HG02884 (cell line): ENCODE measurements around the gene HDGFL2.

Experiments used
- ATAC-seq: cut with Tn5 transposase; IDR thresholded peaks from one replicate; pipeline ENCODE4 v1.9.1; 2021; ENCODE audit warnings: mild to moderate bottlenecking, moderate library complexity; ENCODE audit not compliant: unreplicated experiment

HDGFL2 gene

GRCh38 chr19:4464815-4465581 is 7.1 kb upstream of the HDGFL2 start:
- ATAC-seq: no peak

- ATAC-seq: no peak
Observed at GRCh38 chr19:4467835-4468234, 4.3 kb upstream of the HDGFL2 start.

- peak; percentile 71 for ATAC-seq
Observed at GRCh38 chr19:4471403-4472173, 509 bp upstream of the HDGFL2 start.

GRCh38 chr19:4473011-4473762 is 1.1 kb downstream of the HDGFL2 start:
- ATAC-seq: no peak

GRCh38 chr19:4473763-4474513 is 1.8 kb downstream of the HDGFL2 start:
- no peak for ATAC-seq

- ATAC-seq: no peak
Observed at GRCh38 chr19:4474514-4475022, 2.5 kb downstream of the HDGFL2 start.

- no peak for ATAC-seq
Observed at GRCh38 chr19:4477034-4477801, 5.1 kb downstream of the HDGFL2 start.

- no peak for ATAC-seq
Observed at GRCh38 chr19:4482721-4483364, 10.7 kb downstream of the HDGFL2 start.

GRCh38 chr19:4483385-4483784 is 11.3 kb downstream of the HDGFL2 start:
- no peak for ATAC-seq

GRCh38 chr19:4487572-4487971 is 15.5 kb downstream of the HDGFL2 start:
- no peak for ATAC-seq

GRCh38 chr19:4488496-4488895 is 16.4 kb downstream of the HDGFL2 start:
- ATAC-seq: no peak

- ATAC-seq: no peak
Observed at GRCh38 chr19:4491446-4491845, 19.3 kb downstream of the HDGFL2 start.

- ATAC-seq: no peak
Observed at GRCh38 chr19:4492337-4493103, 20.4 kb downstream of the HDGFL2 start.

- ATAC-seq: no peak
Observed at GRCh38 chr19:4493104-4493928, 21.2 kb downstream of the HDGFL2 start.

GRCh38 chr19:4493929-4494690 is 22.0 kb downstream of the HDGFL2 start:
- ATAC-seq: no peak

GRCh38 chr19:4494691-4495064 is 22.6 kb downstream of the HDGFL2 start:
- no peak for ATAC-seq

- ATAC-seq: no peak
Observed at GRCh38 chr19:4495471-4495870, 23.4 kb downstream of the HDGFL2 start.
